A549 (cell line): ENCODE data around the gene DMRTB1.

ENCODE experiments used
- JUN ChIP-seq, 2 experiments: fragments of >200 bp; sonication (Bioruptor Twin); formaldehyde crosslinking; IDR thresholded peaks; 2 replicates in 1 of 2; 3 replicates in 1 of 2; pipeline ENCODE4 v1.6.1; 2016 to 2017
- POLR2A ChIP-seq: IDR thresholded peaks from 2 replicates; pipeline ENCODE4 v1.6.1; 2012; ENCODE audit warnings: mild to moderate bottlenecking, low read length
- POLR2AphosphoS2 ChIP-seq: conservative IDR thresholded peaks from 2 replicates; pipeline ENCODE4 v1.6.1; 2012; ENCODE audit warnings: low read length, improper control_type of control experiment, inconsistent platforms
- ZSCAN20 ChIP-seq: fragments of 250-450 bp; sonication (Bioruptor Pico); IDR thresholded peaks from 2 replicates; pipeline ENCODE4 v1.8.0; 2022; ENCODE audit warnings: mild to moderate bottlenecking, moderate library complexity
- TF ChIP-seq, protein P1 (sequence below): fragments of >200 bp; sonication (Bioruptor Twin); formaldehyde crosslinking; IDR thresholded peaks from 3 replicates; pipeline ENCODE4 v1.5.1; 2016
- TF ChIP-seq, protein P2 (sequence below): fragments of 450-650 bp; IDR thresholded peaks from 2 replicates; pipeline ENCODE4 v1.6.1; 2014; ENCODE audit warnings: antibody characterized with exemption
- TF ChIP-seq, protein P3 (sequence below): fragments of 200-600 bp; sonication (generic); IDR thresholded peaks from 2 replicates; pipeline ENCODE4 v1.6.1; 2016; ENCODE audit warnings: antibody characterized with exemption, mild to moderate bottlenecking, moderate library complexity
- TF ChIP-seq, protein P4 (sequence below): fragments of >200 bp; sonication (Bioruptor Twin); formaldehyde crosslinking; IDR thresholded peaks from 3 replicates; pipeline ENCODE4 v1.6.1; 2016

DNA sequence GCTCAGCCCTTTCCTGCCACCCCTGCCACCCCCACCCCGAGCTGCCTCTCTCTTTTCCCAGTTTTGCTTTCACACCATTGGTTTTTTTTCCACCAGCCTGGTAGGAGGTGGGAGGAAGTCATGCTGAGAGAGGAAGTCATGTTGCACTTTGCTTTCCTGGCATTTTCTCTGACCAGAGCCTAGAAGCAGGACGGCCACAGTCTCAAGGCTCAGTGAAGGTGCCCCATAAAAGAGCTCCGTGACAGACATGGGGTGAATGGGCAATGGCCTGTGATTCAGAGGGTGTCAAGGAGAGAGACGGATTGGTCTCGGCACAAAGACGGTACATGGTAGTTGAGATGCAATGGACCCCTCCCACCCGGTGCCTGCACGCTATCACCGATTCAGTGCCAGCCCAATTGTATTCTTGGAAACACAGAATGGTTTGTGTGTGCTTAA, 42.1 kb upstream of the DMRTB1 start:
- TF ChIP-seq POLR2A (no peak), POLR2AphosphoS2 (no peak), JUN (IDR thresholded peaks at IDR 0.05) (no peak), ZSCAN20 (no peak)
- TF ChIP-seq, protein P1, sequence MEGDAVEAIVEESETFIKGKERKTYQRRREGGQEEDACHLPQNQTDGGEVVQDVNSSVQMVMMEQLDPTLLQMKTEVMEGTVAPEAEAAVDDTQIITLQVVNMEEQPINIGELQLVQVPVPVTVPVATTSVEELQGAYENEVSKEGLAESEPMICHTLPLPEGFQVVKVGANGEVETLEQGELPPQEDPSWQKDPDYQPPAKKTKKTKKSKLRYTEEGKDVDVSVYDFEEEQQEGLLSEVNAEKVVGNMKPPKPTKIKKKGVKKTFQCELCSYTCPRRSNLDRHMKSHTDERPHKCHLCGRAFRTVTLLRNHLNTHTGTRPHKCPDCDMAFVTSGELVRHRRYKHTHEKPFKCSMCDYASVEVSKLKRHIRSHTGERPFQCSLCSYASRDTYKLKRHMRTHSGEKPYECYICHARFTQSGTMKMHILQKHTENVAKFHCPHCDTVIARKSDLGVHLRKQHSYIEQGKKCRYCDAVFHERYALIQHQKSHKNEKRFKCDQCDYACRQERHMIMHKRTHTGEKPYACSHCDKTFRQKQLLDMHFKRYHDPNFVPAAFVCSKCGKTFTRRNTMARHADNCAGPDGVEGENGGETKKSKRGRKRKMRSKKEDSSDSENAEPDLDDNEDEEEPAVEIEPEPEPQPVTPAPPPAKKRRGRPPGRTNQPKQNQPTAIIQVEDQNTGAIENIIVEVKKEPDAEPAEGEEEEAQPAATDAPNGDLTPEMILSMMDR, result no peak
- TF ChIP-seq, protein P2, sequence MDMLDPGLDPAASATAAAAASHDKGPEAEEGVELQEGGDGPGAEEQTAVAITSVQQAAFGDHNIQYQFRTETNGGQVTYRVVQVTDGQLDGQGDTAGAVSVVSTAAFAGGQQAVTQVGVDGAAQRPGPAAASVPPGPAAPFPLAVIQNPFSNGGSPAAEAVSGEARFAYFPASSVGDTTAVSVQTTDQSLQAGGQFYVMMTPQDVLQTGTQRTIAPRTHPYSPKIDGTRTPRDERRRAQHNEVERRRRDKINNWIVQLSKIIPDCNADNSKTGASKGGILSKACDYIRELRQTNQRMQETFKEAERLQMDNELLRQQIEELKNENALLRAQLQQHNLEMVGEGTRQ, result no peak
- TF ChIP-seq, protein P3, sequence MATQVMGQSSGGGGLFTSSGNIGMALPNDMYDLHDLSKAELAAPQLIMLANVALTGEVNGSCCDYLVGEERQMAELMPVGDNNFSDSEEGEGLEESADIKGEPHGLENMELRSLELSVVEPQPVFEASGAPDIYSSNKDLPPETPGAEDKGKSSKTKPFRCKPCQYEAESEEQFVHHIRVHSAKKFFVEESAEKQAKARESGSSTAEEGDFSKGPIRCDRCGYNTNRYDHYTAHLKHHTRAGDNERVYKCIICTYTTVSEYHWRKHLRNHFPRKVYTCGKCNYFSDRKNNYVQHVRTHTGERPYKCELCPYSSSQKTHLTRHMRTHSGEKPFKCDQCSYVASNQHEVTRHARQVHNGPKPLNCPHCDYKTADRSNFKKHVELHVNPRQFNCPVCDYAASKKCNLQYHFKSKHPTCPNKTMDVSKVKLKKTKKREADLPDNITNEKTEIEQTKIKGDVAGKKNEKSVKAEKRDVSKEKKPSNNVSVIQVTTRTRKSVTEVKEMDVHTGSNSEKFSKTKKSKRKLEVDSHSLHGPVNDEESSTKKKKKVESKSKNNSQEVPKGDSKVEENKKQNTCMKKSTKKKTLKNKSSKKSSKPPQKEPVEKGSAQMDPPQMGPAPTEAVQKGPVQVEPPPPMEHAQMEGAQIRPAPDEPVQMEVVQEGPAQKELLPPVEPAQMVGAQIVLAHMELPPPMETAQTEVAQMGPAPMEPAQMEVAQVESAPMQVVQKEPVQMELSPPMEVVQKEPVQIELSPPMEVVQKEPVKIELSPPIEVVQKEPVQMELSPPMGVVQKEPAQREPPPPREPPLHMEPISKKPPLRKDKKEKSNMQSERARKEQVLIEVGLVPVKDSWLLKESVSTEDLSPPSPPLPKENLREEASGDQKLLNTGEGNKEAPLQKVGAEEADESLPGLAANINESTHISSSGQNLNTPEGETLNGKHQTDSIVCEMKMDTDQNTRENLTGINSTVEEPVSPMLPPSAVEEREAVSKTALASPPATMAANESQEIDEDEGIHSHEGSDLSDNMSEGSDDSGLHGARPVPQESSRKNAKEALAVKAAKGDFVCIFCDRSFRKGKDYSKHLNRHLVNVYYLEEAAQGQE, result no peak
- TF ChIP-seq, protein P4, sequence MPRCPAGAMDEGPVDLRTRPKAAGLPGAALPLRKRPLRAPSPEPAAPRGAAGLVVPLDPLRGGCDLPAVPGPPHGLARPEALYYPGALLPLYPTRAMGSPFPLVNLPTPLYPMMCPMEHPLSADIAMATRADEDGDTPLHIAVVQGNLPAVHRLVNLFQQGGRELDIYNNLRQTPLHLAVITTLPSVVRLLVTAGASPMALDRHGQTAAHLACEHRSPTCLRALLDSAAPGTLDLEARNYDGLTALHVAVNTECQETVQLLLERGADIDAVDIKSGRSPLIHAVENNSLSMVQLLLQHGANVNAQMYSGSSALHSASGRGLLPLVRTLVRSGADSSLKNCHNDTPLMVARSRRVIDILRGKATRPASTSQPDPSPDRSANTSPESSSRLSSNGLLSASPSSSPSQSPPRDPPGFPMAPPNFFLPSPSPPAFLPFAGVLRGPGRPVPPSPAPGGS, result no peak
